ENCODE results near the gene RASD1.

DNA sequence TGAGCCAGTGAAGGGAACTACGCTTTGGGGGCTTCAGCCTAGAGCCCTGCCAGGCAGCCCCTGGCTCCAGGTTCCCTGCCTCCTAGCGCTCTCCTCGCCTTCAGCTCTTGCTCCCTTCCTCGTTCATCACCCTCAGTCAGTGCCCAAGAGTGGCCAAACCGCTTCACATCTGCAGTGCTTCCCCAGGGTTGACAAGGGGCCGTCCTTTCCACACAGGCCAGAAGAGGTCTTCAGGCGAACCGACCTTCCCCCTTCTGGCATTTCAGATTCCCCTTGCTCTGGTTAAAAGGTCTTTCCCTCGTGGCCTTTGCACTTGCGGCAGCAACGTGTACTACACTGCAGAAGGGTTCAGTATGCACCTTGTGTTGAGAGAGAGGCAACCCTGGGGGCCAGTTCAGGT lies 4.1 kb downstream of the RASD1 start:
- TF ChIP-seq CTCF (conservative IDR thresholded peaks at IDR 0.05 in 1 of 2, IDR thresholded peaks at IDR 0.05 in 1 of 2; ENCODE audit: low read depth in 1 of 2, low read length in 2 of 2) (no peak), EZH2 (IDR thresholded peaks at IDR 0.05; ENCODE audit: low read length, missing control alignments) (no peak)
